ENCODE data around the gene SCLY. TPM values are rescaled to one million over a fixed set of nuclear protein-coding genes. Genes with fewer than 3 reads are reported as not detected.

SCLY gene
- total and polyA plus RNA-seq, 2 of the 13 experiments (the other 11 are each of a cell fraction or from before 2014, with no cell fraction given): 27.9 to 38.6 TPM

GRCh38 chr2:238136820-238137537 is 76.2 kb downstream of the SCLY start (continued):
- TF ChIP-seq ETS1 (CRISPR knock-in tag; IDR thresholded peaks at IDR 0.05): no peak
- TF ChIP-seq ZNF280B (CRISPR knock-in tag; IDR thresholded peaks at IDR 0.05; ENCODE audit: borderline replicate concordance): no peak
- no peak for TF ChIP-seq KDM1A (CRISPR knock-in tag; IDR thresholded peaks at IDR 0.05)
- TF ChIP-seq MAF1 (CRISPR knock-in tag; IDR thresholded peaks at IDR 0.05; ENCODE audit: borderline replicate concordance): no peak
- no peak for TF ChIP-seq NFIB (CRISPR knock-in tag; IDR thresholded peaks at IDR 0.05; ENCODE audit: borderline replicate concordance)
- no peak for TF ChIP-seq HNF4G (IDR thresholded peaks at IDR 0.05; ENCODE audit: borderline replicate concordance, low read depth, low read length)
- TF ChIP-seq HNF4G (CRISPR knock-in tag; IDR thresholded peaks at IDR 0.05; ENCODE audit: borderline replicate concordance, low read depth): peak; percentile 17; the same call in 1 of the 2 replicates
- TF ChIP-seq CAMTA2 (CRISPR knock-in tag; IDR thresholded peaks at IDR 0.05; ENCODE audit: borderline replicate concordance): no peak
- TF ChIP-seq ZNF180 (CRISPR knock-in tag; IDR thresholded peaks at IDR 0.05; ENCODE audit: borderline replicate concordance, low read depth): no peak
- no peak for TF ChIP-seq ISX (CRISPR knock-in tag; conservative IDR thresholded peaks at IDR 0.05)
- TF ChIP-seq CEBPG (CRISPR knock-in tag; IDR thresholded peaks at IDR 0.05): peak; percentile 89
- TF ChIP-seq DNMT3B (CRISPR knock-in tag; conservative IDR thresholded peaks at IDR 0.05): no peak
- no peak for TF ChIP-seq AKNA (CRISPR knock-in tag; IDR thresholded peaks at IDR 0.05; ENCODE audit: borderline replicate concordance)
- peak; percentile 91 for TF ChIP-seq ZNF768 (CRISPR knock-in tag; IDR thresholded peaks at IDR 0.05)
